ENCODE measurements around the gene SYT9.

Gene SYT9

GRCh38 chr11:7251836-7252682 lies at the start of gene SYT9:
Gene SYT9 (plus strand): TSS chr11:7251904. CDS start chr11:7252187, 283 bp downstream.
- TF ChIP-seq, protein P1, sequence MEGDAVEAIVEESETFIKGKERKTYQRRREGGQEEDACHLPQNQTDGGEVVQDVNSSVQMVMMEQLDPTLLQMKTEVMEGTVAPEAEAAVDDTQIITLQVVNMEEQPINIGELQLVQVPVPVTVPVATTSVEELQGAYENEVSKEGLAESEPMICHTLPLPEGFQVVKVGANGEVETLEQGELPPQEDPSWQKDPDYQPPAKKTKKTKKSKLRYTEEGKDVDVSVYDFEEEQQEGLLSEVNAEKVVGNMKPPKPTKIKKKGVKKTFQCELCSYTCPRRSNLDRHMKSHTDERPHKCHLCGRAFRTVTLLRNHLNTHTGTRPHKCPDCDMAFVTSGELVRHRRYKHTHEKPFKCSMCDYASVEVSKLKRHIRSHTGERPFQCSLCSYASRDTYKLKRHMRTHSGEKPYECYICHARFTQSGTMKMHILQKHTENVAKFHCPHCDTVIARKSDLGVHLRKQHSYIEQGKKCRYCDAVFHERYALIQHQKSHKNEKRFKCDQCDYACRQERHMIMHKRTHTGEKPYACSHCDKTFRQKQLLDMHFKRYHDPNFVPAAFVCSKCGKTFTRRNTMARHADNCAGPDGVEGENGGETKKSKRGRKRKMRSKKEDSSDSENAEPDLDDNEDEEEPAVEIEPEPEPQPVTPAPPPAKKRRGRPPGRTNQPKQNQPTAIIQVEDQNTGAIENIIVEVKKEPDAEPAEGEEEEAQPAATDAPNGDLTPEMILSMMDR (conservative IDR thresholded peaks at IDR 0.05; ENCODE audit: low read depth): no peak
- POLR2A ChIA-PET (ENCODE audit: low non-redundant PET): no interaction called here
- CTCF ChIA-PET: no interaction called here
- no peak within 1 kb of the TSS for H3K27ac ChIP-seq
- DNase-seq (ENCODE audit: low spot score): peak; percentile 22

- CTCF ChIA-PET: no interaction called here
- POLR2A ChIA-PET (ENCODE audit: low non-redundant PET): no interaction called here
- no peak overlapping the region for H3K27ac ChIP-seq
- TF ChIP-seq, protein P1 (conservative IDR thresholded peaks at IDR 0.05; ENCODE audit: low read depth): no peak
- DNase-seq (ENCODE audit: low spot score): no peak
These were observed 49.3 kb upstream of the SYT9 start for GRCh38 chr11:7202412-7202811.

GRCh38 chr11:7204778-7205177 lies 46.9 kb upstream of the SYT9 start:
- CTCF ChIA-PET: interaction anchor here (0.5 to 0.6 kb wide), 2 partner anchors 294 to 626 kb away, joined by 3 read pairs; no protein-coding TSS in a partner anchor
- no peak overlapping the region for H3K27ac ChIP-seq
- POLR2A ChIA-PET (ENCODE audit: low non-redundant PET): no interaction called here
- TF ChIP-seq, protein P1 (conservative IDR thresholded peaks at IDR 0.05; ENCODE audit: low read depth): no peak
- DNase-seq (ENCODE audit: low spot score): no peak

- ChIA-PET CTCF (no interaction called here), POLR2A (ENCODE audit: low non-redundant PET) (no interaction called here)
- H3K27ac ChIP-seq: no peak overlapping the region
- no peak for DNase-seq (ENCODE audit: low spot score)
- TF ChIP-seq, protein P1 (conservative IDR thresholded peaks at IDR 0.05; ENCODE audit: low read depth): no peak
These were observed 43.3 kb upstream of the SYT9 start for GRCh38 chr11:7208391-7208790.

DNA sequence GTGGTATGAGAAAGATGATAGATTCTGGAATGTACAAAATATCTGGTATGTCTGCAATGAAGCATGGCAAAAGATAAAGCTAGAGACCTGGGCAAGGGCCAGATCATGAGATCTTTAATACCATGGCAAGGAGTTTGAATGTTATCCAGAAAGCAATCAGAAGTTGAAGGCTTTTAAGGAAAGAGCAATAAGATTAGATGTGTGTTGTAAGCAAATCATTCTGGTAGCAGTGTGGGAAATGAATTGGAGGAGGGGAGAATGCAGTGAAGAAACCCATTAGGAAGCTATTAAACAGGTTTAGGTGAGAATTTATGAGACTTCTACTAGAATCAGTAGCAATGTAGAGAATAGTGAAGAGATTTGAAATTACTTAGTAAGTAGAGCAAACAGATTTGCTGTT lies 32.2 kb upstream of the SYT9 start:
- no peak overlapping the region for H3K27ac ChIP-seq
- ChIA-PET POLR2A (ENCODE audit: low non-redundant PET) (no interaction called here), CTCF (no interaction called here)
- DNase-seq (ENCODE audit: low spot score): no peak
- TF ChIP-seq, protein P1 (conservative IDR thresholded peaks at IDR 0.05; ENCODE audit: low read depth): no peak

DNA sequence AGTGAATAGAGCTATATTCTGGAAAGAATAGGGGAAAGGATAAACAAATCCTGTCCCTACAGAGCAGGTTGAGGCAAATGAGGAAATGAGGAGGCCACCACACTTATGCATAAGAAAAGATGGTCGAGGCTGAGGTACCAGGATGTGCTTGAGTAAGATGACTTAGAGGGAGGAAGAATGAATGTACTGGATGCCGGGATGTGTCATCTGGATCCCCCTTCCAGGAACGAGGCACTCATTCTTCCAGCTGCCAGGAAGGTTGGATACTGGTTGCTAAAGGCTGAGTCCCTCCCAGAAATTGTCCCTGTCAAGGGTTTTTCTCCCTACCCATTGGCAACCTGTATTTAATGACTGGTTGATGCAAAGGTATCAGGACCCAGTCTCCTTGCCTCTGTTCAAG lies 31.1 kb upstream of the SYT9 start:
- DNase-seq (ENCODE audit: low spot score): no peak
- H3K27ac ChIP-seq: no peak overlapping the region
- TF ChIP-seq, protein P1 (conservative IDR thresholded peaks at IDR 0.05; ENCODE audit: low read depth): no peak
- POLR2A ChIA-PET (ENCODE audit: low non-redundant PET): no interaction called here
- CTCF ChIA-PET: interaction anchor here (0.6 kb wide), 1 partner anchor 309 kb away, joined by 3 read pairs; no protein-coding TSS in a partner anchor

All from RWPE1 (cell line).